ENCODE data around the gene FANCD2.

The FANCD2 gene

DNA sequence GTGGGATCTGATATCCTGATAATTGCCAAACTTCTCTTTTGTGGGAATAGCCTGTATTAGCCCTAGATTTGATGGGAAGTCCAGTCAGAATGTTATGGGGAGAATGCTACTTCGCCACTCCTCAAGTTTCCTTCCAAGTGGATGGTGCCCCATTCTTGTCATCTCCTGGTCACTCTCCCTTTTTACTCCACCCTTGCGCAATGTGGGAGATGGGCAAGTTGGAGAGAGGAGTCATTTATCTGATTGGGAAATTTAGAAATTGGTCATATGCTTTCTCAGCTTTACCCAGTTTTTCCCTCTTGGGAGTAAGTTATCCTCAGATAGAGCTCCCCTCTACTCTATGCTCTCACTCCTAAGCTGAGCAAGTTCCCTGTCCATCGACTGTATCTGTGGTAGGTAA, 67.4 kb downstream of the FANCD2 start:
- no peak overlapping the region for H3K4me3 ChIP-seq
- H3K4me1 ChIP-seq, result no peaks in the 10 kb centered on the region
- no peaks in the 10 kb centered on the region for H3K27me3 ChIP-seq
- TF ChIP-seq CTCF (IDR thresholded peaks at IDR 0.05), result no peak
- intact Hi-C loops (cut with DNase I; ENCODE audit: low total_unique reads), result no loop called here
- H3K9me3 ChIP-seq, result no peaks in the 10 kb centered on the region
- no peaks in the 10 kb centered on the region for H3K36me3 ChIP-seq
- H3K27ac ChIP-seq, result no peak overlapping the region
- DNase-seq, result no peak

GRCh38 chr3:10099041-10099440, 72.8 kb downstream of the FANCD2 start:
- Histone ChIP-seq H3K36me3 (no peaks in the 10 kb centered on the region), H3K27ac (no peak overlapping the region), H3K4me3 (no peak overlapping the region), H3K27me3 (no peaks in the 10 kb centered on the region), H3K9me3 (no peaks in the 10 kb centered on the region), H3K4me1 (no peaks in the 10 kb centered on the region)
- TF ChIP-seq CTCF (IDR thresholded peaks at IDR 0.05), result no peak
- intact Hi-C loops (cut with DNase I; ENCODE audit: low total_unique reads), result no loop called here
- DNase-seq, result no peak

DNA sequence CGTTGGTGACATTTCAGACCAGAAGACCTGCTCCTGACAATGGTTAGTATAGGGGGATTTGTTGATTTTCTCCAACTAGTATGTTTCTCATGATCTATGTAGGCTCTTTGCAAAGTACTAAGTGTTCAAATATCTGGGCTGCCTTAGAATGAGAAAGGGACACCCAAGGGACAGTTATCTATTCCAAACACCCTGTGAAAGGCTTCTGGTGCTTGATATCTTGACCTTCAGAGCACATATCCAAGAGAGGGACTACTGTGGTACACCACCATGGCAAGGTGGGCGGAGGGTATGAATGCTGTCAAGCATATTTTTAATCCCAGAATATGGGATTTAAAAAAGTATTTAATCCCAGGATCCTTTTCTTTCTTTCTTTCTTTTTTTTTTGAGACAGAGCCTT, 80.7 kb downstream of the FANCD2 start:
- H3K9me3 ChIP-seq, result no peaks in the 10 kb centered on the region
- no peak overlapping the region for H3K27ac ChIP-seq
- H3K4me3 ChIP-seq, result no peak overlapping the region
- intact Hi-C loops (cut with DNase I; ENCODE audit: low total_unique reads), result no loop called here
- no peaks in the 10 kb centered on the region for H3K36me3 ChIP-seq
- no peak for DNase-seq
- H3K4me1 ChIP-seq, result no peaks in the 10 kb centered on the region
- H3K27me3 ChIP-seq, result peaks cover 0 to 8% of the 10 kb centered on the region in 2 donors
- TF ChIP-seq CTCF (IDR thresholded peaks at IDR 0.05), result no peak

DNA sequence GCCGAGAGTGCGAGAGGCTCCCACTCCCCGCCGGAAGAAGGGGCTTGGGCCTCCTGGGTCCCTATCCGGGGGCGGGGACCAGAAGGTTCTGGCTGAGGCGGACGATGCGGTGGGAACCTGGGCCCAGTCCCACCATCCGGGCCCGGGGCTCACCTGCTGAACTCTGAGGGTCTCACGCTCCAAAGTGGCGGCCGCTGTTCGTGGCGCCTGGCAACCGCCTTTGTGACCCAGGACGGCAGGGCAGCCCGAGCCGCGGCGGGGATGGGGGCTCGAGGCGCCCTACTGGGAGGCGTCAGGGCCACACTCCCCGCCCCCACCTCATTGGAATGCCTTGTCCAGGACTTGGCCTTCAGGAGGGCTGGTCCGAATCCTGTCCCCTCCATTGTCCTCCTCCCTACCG, 81.9 kb downstream of the FANCD2 start, which contains the start of gene FANCD2OS:
Gene FANCD2OS, minus strand, starts transcription at position 165 of the 400 bp plus-strand sequence. CDS start 3,481 bp downstream, outside the sequence.
- Histone ChIP-seq H3K27me3 (peaks cover 0 to 8% of the 10 kb centered on the region in 2 donors), H3K36me3 (no peaks in the 10 kb centered on the region), H3K4me1 (no peaks in the 10 kb centered on the region), H3K4me3 (no peak within 1 kb of the TSS), H3K9me3 (no peaks in the 10 kb centered on the region), H3K27ac (no peak within 1 kb of the TSS)
- intact Hi-C loops (cut with DNase I; ENCODE audit: low total_unique reads), result no loop called here
- DNase-seq, result no peak
- no peak for TF ChIP-seq CTCF (IDR thresholded peaks at IDR 0.05)

DNA sequence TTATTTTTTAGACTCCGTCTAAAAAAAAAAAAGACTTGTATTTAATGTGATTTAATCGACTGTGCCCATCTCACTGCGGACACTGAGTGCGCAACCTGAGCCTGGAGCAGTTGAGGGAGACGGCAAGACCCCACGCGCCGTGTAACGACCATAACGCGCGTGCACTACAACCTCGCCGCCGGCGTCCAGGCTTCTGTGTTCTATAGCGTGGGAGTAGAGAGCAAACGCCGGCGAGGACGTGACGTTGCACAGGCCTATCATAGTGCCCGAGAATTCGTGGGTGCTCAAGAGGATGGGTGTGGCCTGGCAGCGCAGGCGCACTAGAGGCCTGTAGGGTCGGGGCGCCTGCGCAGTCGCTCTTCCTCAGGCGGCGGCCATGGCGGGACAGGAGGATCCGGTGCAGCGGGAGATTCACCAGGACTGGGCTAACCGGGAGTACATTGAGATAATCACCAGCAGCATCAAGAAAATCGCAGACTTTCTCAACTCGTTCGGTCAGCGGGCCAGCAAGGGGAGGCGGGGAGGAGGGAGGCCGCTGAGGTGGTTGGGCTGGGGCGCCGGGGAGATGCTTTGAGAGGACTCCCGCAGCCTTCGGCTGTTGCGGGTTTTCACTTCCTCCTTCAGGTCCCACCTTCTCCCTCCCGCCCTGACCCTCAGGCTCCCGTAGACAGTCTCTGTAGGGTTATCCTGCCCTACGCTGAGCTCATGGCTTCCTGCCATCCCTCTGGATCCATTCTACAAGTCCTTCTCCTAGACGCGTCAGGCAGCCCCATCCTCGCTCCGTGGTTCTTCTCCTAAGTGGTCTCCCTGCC, 89.3 kb downstream of the FANCD2 start, which contains the start of gene BRK1:
Gene BRK1, plus strand, starts transcription at position 350 of the 812 bp plus-strand sequence. Its CDS starts 27 bp downstream, at position 377.
- H3K4me1 ChIP-seq, result peaks cover 0 to 40% (median 25%) of the 10 kb centered on the region in 4 donors
- DNase-seq, result peak; percentile 96
- peak within 1 kb of the TSS; percentile 77 to 88 for H3K27ac ChIP-seq
- intact Hi-C loops (cut with DNase I; ENCODE audit: low total_unique reads), result no loop called here
- H3K9me3 ChIP-seq, result no peaks in the 10 kb centered on the region
- peak in 1 of 2 experiments; percentile 14 for TF ChIP-seq CTCF (IDR thresholded peaks at IDR 0.05)
- H3K27me3 ChIP-seq, result no peaks in the 10 kb centered on the region
- H3K36me3 ChIP-seq, result peaks cover 0 to 4% (median 3%) of the 10 kb centered on the region in 3 donors
- peak within 1 kb of the TSS; percentile 68 to 90 for H3K4me3 ChIP-seq
